ENCODE data around the gene ELL. TPM values are rescaled to one million over a fixed set of nuclear protein-coding genes. Genes with fewer than 3 reads are reported as not detected.
A peak's percentile ranks its signal among the peaks of the same experiment; 100 is the strongest.

ELL gene
- total RNA-seq, 1 experiment from 2014 or later = 17.3 TPM

GRCh38 chr19:18470787-18471186 is 51.1 kb downstream of the ELL start (continued):
- TF ChIP-seq GTF2I (CRISPR knock-in tag; conservative IDR thresholded peaks at IDR 0.05) (no peak), SMAD3 (CRISPR knock-in tag; IDR thresholded peaks at IDR 0.05; ENCODE audit: borderline replicate concordance) (no peak), CBFB (CRISPR knock-in tag; IDR thresholded peaks at IDR 0.05; ENCODE audit: low read depth) (no peak)

GRCh38 chr19:18469069-18469846 is 52.6 kb downstream of the ELL start:
- CTCF ChIA-PET = interaction anchor here (0.7 to 3.2 kb wide), 37 partner anchors 8 to 378 kb away, joined by 3 to 39 read pairs (median 5); partner anchors contain the start of genes FKBP8, KXD1, REX1BD and UBA52
- Mint-ChIP-seq H3K9me3 (no peaks in the 10 kb centered on the region), H3K4me3 (no peak overlapping the region)

GRCh38 chr19:18468517-18468916 is 53.4 kb downstream of the ELL start:
- POLR2A ChIA-PET = no interaction called here
- no peaks in the 10 kb centered on the region for H3K27me3 Mint-ChIP-seq (ENCODE audit: low read depth)
- no peak for ATAC-seq
- TF ChIP-seq PRDM15 (CRISPR knock-in tag; IDR thresholded peaks at IDR 0.05) (no peak), NFE2L1 (CRISPR knock-in tag; IDR thresholded peaks at IDR 0.05) (no peak), PRRX2 (CRISPR knock-in tag; IDR thresholded peaks at IDR 0.05) (no peak), MAX (CRISPR knock-in tag; IDR thresholded peaks at IDR 0.05) (no peak), ZNF532 (CRISPR knock-in tag; IDR thresholded peaks at IDR 0.05; ENCODE audit: borderline replicate concordance) (no peak), ZNF416 (CRISPR knock-in tag; IDR thresholded peaks at IDR 0.05) (no peak), ERG (CRISPR knock-in tag; IDR thresholded peaks at IDR 0.05) (no peak), SMAD4 (CRISPR knock-in tag; IDR thresholded peaks at IDR 0.05) (no peak)
- H3K9me3 Mint-ChIP-seq = no peaks in the 10 kb centered on the region
- DNase-seq (ENCODE audit: low spot score) = no peak
- H3K27ac Mint-ChIP-seq = no peak overlapping the region
- H3K4me1 Mint-ChIP-seq = peaks cover 9% of the 10 kb centered on the region
- CTCF ChIA-PET = interaction anchor here (1.3 to 3.2 kb wide), 4 partner anchors 28 to 206 kb away, joined by 3 to 39 read pairs (median 10); partner anchors contain the start of gene REX1BD
- H3K36me3 Mint-ChIP-seq = no peaks in the 10 kb centered on the region; the same call in 1 of the 2 replicates
- no peak overlapping the region for H3K4me3 Mint-ChIP-seq

More at GRCh38 chr19:18469069-18469846, 52.6 kb downstream of the ELL start:
- Mint-ChIP-seq H3K36me3 (no peaks in the 10 kb centered on the region; the same call in 1 of the 2 replicates), H3K4me1 (peaks cover 9% of the 10 kb centered on the region), H3K27ac (no peak overlapping the region), H3K27me3 (ENCODE audit: low read depth) (no peaks in the 10 kb centered on the region)
- POLR2A ChIA-PET = no interaction called here
- TF ChIP-seq PRRX2 (CRISPR knock-in tag; IDR thresholded peaks at IDR 0.05) (no peak), CTCF (IDR thresholded peaks at IDR 0.05) (peak; percentile 88)
- DNase-seq (ENCODE audit: low spot score) (peak; percentile 87), ATAC-seq (peak; percentile 74)
